WTC11 (cell line): ENCODE data around the gene POLDIP2. TPM values are rescaled to one million over a fixed set of nuclear protein-coding genes. Genes with fewer than 3 reads are reported as not detected.

Source experiments
- ATAC-seq: fragments of 200-7000 bp; cut with Tn5 transposase; 2 replicates; pipeline ENCODE4 v1.10.0; 2021; ENCODE audit warnings: mild to moderate bottlenecking, moderate library complexity
- CTCF ChIA-PET: fragments of 300-600 bp; sonication (Branson Sonifier 250); formaldehyde crosslinking; loops from one replicate; lab custom pipeline; 2021; ENCODE audit warnings: antibody characterized with exemption; lab: Charles Lee
- POLR2A ChIA-PET: fragments of 350-600 bp; sonication (Branson Sonifier 250); formaldehyde crosslinking; loops from one replicate; lab custom pipeline; 2021; ENCODE audit warnings: antibody characterized with exemption; lab: Charles Lee
- DNase-seq: peaks from one replicate; pipeline ENCODE4 v3.0.0; 2021; ENCODE audit warnings: low spot score
- H3K27ac Mint-ChIP-seq: 2 replicates; pipeline ENCODE4 v1.8.0; 2021; ENCODE audit warnings: mixed read lengths
- H3K27me3 Mint-ChIP-seq: 2 replicates; pipeline ENCODE4 v1.8.0; 2021; ENCODE audit warnings: low read depth, mild to moderate bottlenecking, moderate library complexity, mixed read lengths
- H3K36me3 Mint-ChIP-seq: 2 replicates; pipeline ENCODE4 v1.8.0; 2021; ENCODE audit warnings: mixed read lengths
- H3K4me1 Mint-ChIP-seq: 2 replicates; pipeline ENCODE4 v1.8.0; 2022; ENCODE audit warnings: mixed read lengths
- H3K4me3 Mint-ChIP-seq: 2 replicates; pipeline ENCODE4 v1.8.0; 2021; ENCODE audit warnings: mild to moderate bottlenecking, moderate library complexity, mixed read lengths
- H3K9me3 Mint-ChIP-seq: 2 replicates; pipeline ENCODE4 v1.8.0; 2021; ENCODE audit warnings: mixed read lengths
- ATF2 ChIP-seq: sonication (generic); formaldehyde crosslinking; IDR thresholded peaks from 2 replicates; pipeline ENCODE4 v1.8.1; 2022; ENCODE audit warnings: low read depth, missing genetic modification reagents, borderline replicate concordance
- E2F4 ChIP-seq: sonication (generic); formaldehyde crosslinking; IDR thresholded peaks from 2 replicates; pipeline ENCODE4 v1.8.1; 2022; ENCODE audit warnings: low read depth, mild to moderate bottlenecking, moderate library complexity, missing genetic modification reagents, borderline replicate concordance
- FOXJ3 ChIP-seq: sonication (generic); formaldehyde crosslinking; IDR thresholded peaks from 2 replicates; pipeline ENCODE4 v1.9.0; 2021; ENCODE audit warnings: missing genetic modification reagents, mild to moderate bottlenecking, borderline replicate concordance
- FOXK1 ChIP-seq: sonication (generic); formaldehyde crosslinking; IDR thresholded peaks from 2 replicates; pipeline ENCODE4 v1.8.0; 2022; ENCODE audit warnings: mild to moderate bottlenecking, moderate library complexity, missing genetic modification reagents
- FOXP1 ChIP-seq: sonication (generic); formaldehyde crosslinking; IDR thresholded peaks from 2 replicates; pipeline ENCODE4 v1.8.0; 2022; ENCODE audit warnings: missing genetic modification reagents, mild to moderate bottlenecking, moderate library complexity, borderline replicate concordance
- HMGA2 ChIP-seq: fragments of 250-450 bp; sonication (Bioruptor Pico); IDR thresholded peaks from 2 replicates; pipeline ENCODE4 v1.4.0; 2021; ENCODE audit warnings: mild to moderate bottlenecking, moderate library complexity
- IRF1 ChIP-seq: sonication (generic); formaldehyde crosslinking; IDR thresholded peaks from 2 replicates; pipeline ENCODE4 v1.8.0; 2023; ENCODE audit warnings: missing genetic modification reagents
- JUN ChIP-seq: sonication (generic); formaldehyde crosslinking; IDR thresholded peaks from 2 replicates; pipeline ENCODE4 v1.8.0; 2023; ENCODE audit warnings: mild to moderate bottlenecking, missing genetic modification reagents
- KAT7 ChIP-seq: sonication (generic); formaldehyde crosslinking; IDR thresholded peaks from 2 replicates; pipeline ENCODE4 v1.8.1; 2023; ENCODE audit warnings: missing genetic modification reagents, mild to moderate bottlenecking, borderline replicate concordance
- MAX ChIP-seq: sonication (generic); formaldehyde crosslinking; IDR thresholded peaks from 2 replicates; pipeline ENCODE4 v1.8.0; 2022; ENCODE audit warnings: mild to moderate bottlenecking, missing genetic modification reagents
- MLX ChIP-seq: sonication (generic); formaldehyde crosslinking; IDR thresholded peaks from 2 replicates; pipeline ENCODE4 v1.8.1; 2023; ENCODE audit warnings: mild to moderate bottlenecking, missing genetic modification reagents, moderate library complexity
- PREB ChIP-seq: sonication (generic); formaldehyde crosslinking; IDR thresholded peaks from 2 replicates; pipeline ENCODE4 v1.8.1; 2022; ENCODE audit warnings: mild to moderate bottlenecking, missing genetic modification reagents, moderate library complexity, borderline replicate concordance
- SP1 ChIP-seq: sonication (generic); formaldehyde crosslinking; conservative IDR thresholded peaks from 2 replicates; pipeline ENCODE4 v1.8.1; 2022; ENCODE audit warnings: missing genetic modification reagents
- TCF7 ChIP-seq: sonication (generic); formaldehyde crosslinking; IDR thresholded peaks from 2 replicates; pipeline ENCODE4 v1.8.0; 2022; ENCODE audit warnings: mild to moderate bottlenecking, low read depth, missing genetic modification reagents, moderate library complexity
- ZBTB43 ChIP-seq: sonication (generic); formaldehyde crosslinking; IDR thresholded peaks from 2 replicates; pipeline ENCODE4 v1.8.1; 2023; ENCODE audit warnings: mild to moderate bottlenecking, missing genetic modification reagents
- ZNF121 ChIP-seq: sonication (generic); formaldehyde crosslinking; IDR thresholded peaks from 2 replicates; pipeline ENCODE4 v1.8.0; 2023; ENCODE audit warnings: missing genetic modification reagents
- ZNF263 ChIP-seq: sonication (generic); formaldehyde crosslinking; IDR thresholded peaks from 2 replicates; pipeline ENCODE4 v1.8.1; 2022; ENCODE audit warnings: low read depth, mild to moderate bottlenecking, moderate library complexity, missing genetic modification reagents
- ZNF317 ChIP-seq: sonication (generic); formaldehyde crosslinking; IDR thresholded peaks from 2 replicates; pipeline ENCODE4 v1.8.1; 2023; ENCODE audit warnings: low read depth, mild to moderate bottlenecking, moderate library complexity, missing genetic modification reagents, borderline replicate concordance
- ZNF423 ChIP-seq: fragments of 250-450 bp; sonication (Bioruptor Pico); IDR thresholded peaks from 2 replicates; pipeline ENCODE4 v2.1.2; 2022; ENCODE audit warnings: mild to moderate bottlenecking, moderate library complexity
- ZNF512 ChIP-seq: sonication (generic); formaldehyde crosslinking; IDR thresholded peaks from 2 replicates; pipeline ENCODE4 v1.8.1; 2022; ENCODE audit warnings: missing genetic modification reagents, borderline replicate concordance
- ZNF532 ChIP-seq: fragments of 250-450 bp; sonication (Bioruptor Pico); IDR thresholded peaks from 2 replicates; pipeline ENCODE4 v1.9.0; 2021; ENCODE audit warnings: mild to moderate bottlenecking, borderline replicate concordance
- ZNF671 ChIP-seq: fragments of 250-450 bp; sonication (Bioruptor Pico); IDR thresholded peaks from 2 replicates; pipeline ENCODE4 v1.8.0; 2021; ENCODE audit warnings: mild to moderate bottlenecking
- total RNA-seq: library from RNA; stranded (reverse); gene quantifications from 3 replicates; pipeline ENCODE4 v1.2.3, GENCODE V29; 2021

Gene POLDIP2
- total RNA-seq, 1 experiment from 2014 or later: 85.4 TPM

- Mint-ChIP-seq H3K4me1 (peaks cover 9% of the 10 kb centered on the region), H3K9me3 (no peaks in the 10 kb centered on the region), H3K27ac (no peak overlapping the region)
- CTCF ChIA-PET: interaction anchor here (2.0 kb wide), 1 partner anchor 29 kb away, joined by 5 read pairs; no protein-coding TSS in a partner anchor
- TF ChIP-seq SP1 (CRISPR knock-in tag) (no peak), ZNF121 (CRISPR knock-in tag) (no peak), FOXP1 (CRISPR knock-in tag) (no peak), MAX (CRISPR knock-in tag) (no peak), IRF1 (CRISPR knock-in tag) (no peak), E2F4 (CRISPR knock-in tag) (no peak), ZNF671 (CRISPR knock-in tag) (no peak), ZNF423 (CRISPR knock-in tag) (no peak), ZNF263 (no peak), ZNF317 (CRISPR knock-in tag) (no peak), FOXK1 (CRISPR knock-in tag) (no peak), FOXJ3 (CRISPR knock-in tag) (no peak), ZBTB43 (no peak), PREB (CRISPR knock-in tag) (no peak), JUN (CRISPR knock-in tag) (no peak), TCF7 (no peak), HMGA2 (no peak), ZNF512 (CRISPR knock-in tag) (no peak)
- TF ChIP-seq, all 79 proteins: peak for 0
- peaks cover 9% of the 10 kb centered on the region; the same call in 1 of the 2 replicates for H3K27me3 Mint-ChIP-seq
- ATAC-seq: no peak
- no peak for DNase-seq
- POLR2A ChIA-PET: no interaction called here
- no peak overlapping the region for H3K4me3 Mint-ChIP-seq
- peaks cover 12% of the 10 kb centered on the region for H3K36me3 Mint-ChIP-seq
These were observed 38.1 kb upstream of the POLDIP2 start for GRCh38 chr17:28395426-28395825.

- ATAC-seq (no peak), DNase-seq (no peak)
- Mint-ChIP-seq H3K4me3 (no peak overlapping the region), H3K27ac (no peak overlapping the region), H3K9me3 (no peaks in the 10 kb centered on the region), H3K4me1 (peaks cover 9% of the 10 kb centered on the region), H3K27me3 (peaks cover 4% of the 10 kb centered on the region; the same call in 1 of the 2 replicates), H3K36me3 (peaks cover 13% of the 10 kb centered on the region)
- ChIA-PET POLR2A (no interaction called here), CTCF (no interaction called here)
- no peak for TF ChIP-seq ATF2 (CRISPR knock-in tag)
- TF ChIP-seq KAT7 (CRISPR knock-in tag): no peak
- no peak for TF ChIP-seq MLX (CRISPR knock-in tag)
- TF ChIP-seq ZNF532: no peak
These were observed 37.2 kb upstream of the POLDIP2 start for GRCh38 chr17:28394337-28395116.
